Activated T-cell treated with anti-CD3 and anti-CD28 coated beads, Interleukin-2, amount 50 U/mL, for 72 hours (primary cell): ENCODE results near the gene PNPLA2. TPM values are rescaled to one million over a fixed set of nuclear protein-coding genes. Genes with fewer than 3 reads are reported as not detected.

Experiments used
- ATAC-seq, 2 donors: fragments of 150-1000 bp; cut with Tn5 transposase; replicated peaks in 1 of 2; 2 replicates each; pipeline ENCODE4 v1.10.0; 2021; ENCODE audit warnings: moderate library complexity in 2 of 2, mild to moderate bottlenecking in 1 of 2
- DNase-seq, 2 donors: peaks; one replicate each; pipeline ENCODE4 v3.0.0; 2021 to 2022; ENCODE audit warnings: mixed read lengths in 1 of 2
- H3K27ac Mint-ChIP-seq: one replicate; pipeline ENCODE4 v1.8.0; 2022; ENCODE audit warnings: mild to moderate bottlenecking, moderate library complexity, mixed read lengths
- H3K27me3 Mint-ChIP-seq: one replicate; pipeline ENCODE4 v1.8.0; 2022; ENCODE audit warnings: low read depth, mixed read lengths
- H3K36me3 Mint-ChIP-seq, 2 donors: one replicate each; pipeline ENCODE4 v1.8.0; 2022; ENCODE audit warnings: mixed read lengths in 2 of 2, mild to moderate bottlenecking in 1 of 2; ENCODE audit not compliant: insufficient read depth in 2 of 2
- H3K4me1 Mint-ChIP-seq: one replicate; pipeline ENCODE4 v1.8.0; 2022; ENCODE audit warnings: low read depth, mixed read lengths
- H3K4me3 Mint-ChIP-seq, 2 donors: one replicate each; pipeline ENCODE4 v1.8.0; 2022; ENCODE audit warnings: mild to moderate bottlenecking in 2 of 2, mixed read lengths in 2 of 2, moderate library complexity in 2 of 2
- H3K9me3 Mint-ChIP-seq, 2 donors: one replicate each; pipeline ENCODE4 v1.8.0; 2022; ENCODE audit warnings: mixed read lengths in 2 of 2
- total RNA-seq, 2 donors: library from RNA; stranded (reverse); gene quantifications; one replicate each; pipeline ENCODE4 v1.2.3, GENCODE V29; 2022

The PNPLA2 gene
- total RNA-seq, 2 donors from 2014 or later, result 64.5 to 77.1 TPM

GRCh38 chr11:810040-810567 is 8.6 kb upstream of the PNPLA2 start:
- peaks cover 5 to 14% of the 10 kb centered on the region in 2 donors for H3K36me3 Mint-ChIP-seq
- no peaks in the 10 kb centered on the region for H3K27me3 Mint-ChIP-seq
- H3K27ac Mint-ChIP-seq, result peak overlapping the region; percentile 97
- peaks cover 48% of the 10 kb centered on the region for H3K4me1 Mint-ChIP-seq
- no peaks in the 10 kb centered on the region for H3K9me3 Mint-ChIP-seq
- H3K4me3 Mint-ChIP-seq, result peak overlapping the region; percentile 90 to 98
- ATAC-seq (peak in 1 of 2 donors; percentile 5), DNase-seq (no peak)

GRCh38 chr11:811446-812245 is 7.1 kb upstream of the PNPLA2 start:
- peaks cover 48% of the 10 kb centered on the region for H3K4me1 Mint-ChIP-seq
- no peak for DNase-seq
- peaks cover 5 to 14% of the 10 kb centered on the region in 2 donors for H3K36me3 Mint-ChIP-seq
- no peak for ATAC-seq
- H3K27ac Mint-ChIP-seq, result peak overlapping the region; percentile 96
- no peaks in the 10 kb centered on the region for H3K9me3 Mint-ChIP-seq
- peak overlapping the region; percentile 90 to 98 for H3K4me3 Mint-ChIP-seq
- no peaks in the 10 kb centered on the region for H3K27me3 Mint-ChIP-seq

DNA sequence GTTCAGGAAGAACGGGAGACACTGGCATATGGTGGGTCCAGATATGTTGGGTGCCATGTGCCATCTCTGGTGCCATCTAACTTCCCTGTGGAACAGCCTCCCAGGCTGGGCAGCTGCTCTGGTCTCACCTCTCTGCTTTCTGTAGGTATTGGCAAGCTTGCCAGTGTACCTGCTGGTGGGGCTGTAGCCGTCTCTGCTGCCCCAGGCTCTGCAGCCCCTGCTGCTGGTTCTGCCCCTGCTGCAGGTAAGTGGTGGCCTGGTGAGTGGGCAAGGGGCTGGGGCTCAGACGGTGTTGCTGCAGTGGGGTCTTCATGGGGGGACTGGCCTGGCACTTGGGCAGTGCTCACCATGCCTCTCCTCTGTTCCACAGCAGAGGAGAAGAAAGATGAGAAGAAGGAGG is 6.3 kb upstream of the PNPLA2 start:
- Mint-ChIP-seq H3K27me3 (no peaks in the 10 kb centered on the region), H3K9me3 (no peaks in the 10 kb centered on the region), H3K4me3 (peak overlapping the region; percentile 90 to 98), H3K4me1 (peaks cover 47% of the 10 kb centered on the region), H3K27ac (peak overlapping the region; percentile 19), H3K36me3 (peaks cover 5 to 14% of the 10 kb centered on the region in 2 donors)
- ATAC-seq (no peak), DNase-seq (no peak)

GRCh38 chr11:813072-813455 is 5.7 kb upstream of the PNPLA2 start:
- Mint-ChIP-seq H3K27me3 (no peaks in the 10 kb centered on the region), H3K36me3 (peaks cover 5 to 14% of the 10 kb centered on the region in 2 donors), H3K27ac (no peak overlapping the region), H3K4me1 (peaks cover 45% of the 10 kb centered on the region), H3K4me3 (no peak overlapping the region), H3K9me3 (no peaks in the 10 kb centered on the region)
- DNase-seq (no peak), ATAC-seq (no peak)

DNA sequence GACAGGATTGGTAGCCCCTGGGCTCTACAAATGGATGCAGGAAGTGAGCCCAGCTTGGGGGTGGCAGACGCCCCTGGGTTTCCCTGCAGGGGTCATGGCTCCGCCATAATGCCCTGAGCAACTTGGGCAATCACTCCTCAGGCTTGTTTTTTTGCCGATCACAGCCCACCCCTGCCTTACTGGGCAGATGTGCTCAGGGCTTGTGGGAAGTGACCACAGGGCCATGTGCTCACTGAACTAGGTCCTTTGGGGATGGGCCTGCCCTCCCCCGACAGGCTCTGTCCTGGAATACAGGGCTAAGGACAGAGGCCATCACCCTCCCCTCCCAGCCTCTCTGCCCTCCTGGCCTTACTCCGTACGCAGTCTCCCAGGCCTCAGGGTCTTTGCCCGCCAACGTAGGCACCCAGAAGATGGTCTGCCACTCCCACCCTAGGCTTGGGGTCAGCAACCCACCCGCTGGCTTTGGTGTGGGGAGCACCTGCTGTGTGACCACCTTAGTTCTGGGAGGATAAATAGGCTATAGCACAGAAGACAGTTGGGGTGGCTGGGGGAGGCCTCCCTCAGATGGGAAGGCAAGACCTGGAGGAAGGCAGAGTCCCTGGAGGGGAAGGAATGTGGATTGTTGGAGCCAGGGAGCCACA is 5.1 kb upstream of the PNPLA2 start:
- Mint-ChIP-seq H3K9me3 (no peaks in the 10 kb centered on the region), H3K27ac (no peak overlapping the region), H3K27me3 (no peaks in the 10 kb centered on the region), H3K36me3 (peaks cover 5 to 14% of the 10 kb centered on the region in 2 donors), H3K4me3 (no peak overlapping the region), H3K4me1 (peaks cover 40% of the 10 kb centered on the region)
- ATAC-seq (no peak), DNase-seq (no peak)

DNA sequence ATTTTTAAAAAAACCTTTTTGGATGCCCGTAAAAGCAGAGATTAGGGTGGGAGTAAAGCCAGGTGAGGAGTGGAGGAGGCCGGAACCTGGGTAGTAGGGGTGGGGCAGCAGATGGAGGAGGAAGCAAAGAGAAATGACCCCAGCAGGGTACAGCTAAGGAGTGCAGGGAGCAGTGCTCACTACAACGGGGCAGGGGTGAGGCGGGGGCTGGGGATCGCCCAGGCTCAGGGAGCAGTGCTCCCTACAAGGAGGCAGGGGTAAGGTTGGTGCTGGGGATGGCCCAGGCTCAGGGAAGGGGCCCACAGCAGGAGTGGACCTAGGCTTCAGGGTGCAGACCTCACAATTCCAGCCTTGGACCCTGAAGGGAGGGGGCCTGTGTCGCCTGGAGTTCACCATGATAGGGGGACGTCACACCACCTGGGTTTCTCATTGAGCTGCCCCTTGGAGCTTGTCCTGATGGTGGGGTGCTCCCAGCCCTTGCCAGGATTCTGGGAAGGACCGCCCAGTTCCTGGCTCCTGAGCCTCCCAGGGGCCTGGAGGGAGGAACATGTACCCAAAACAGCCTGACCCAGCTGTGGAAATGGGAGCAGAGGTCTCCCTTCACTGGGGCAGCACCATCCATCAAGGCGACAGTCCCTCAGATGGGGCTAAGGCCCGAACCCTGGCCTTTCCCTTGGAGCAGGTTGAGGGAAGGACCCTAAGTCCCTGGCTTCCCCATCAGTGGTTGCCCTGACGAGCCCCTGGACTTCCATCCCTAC is 2.9 kb upstream of the PNPLA2 start:
- ATAC-seq, result no peak
- no peak overlapping the region for H3K27ac Mint-ChIP-seq
- H3K9me3 Mint-ChIP-seq, result no peaks in the 10 kb centered on the region
- H3K27me3 Mint-ChIP-seq, result no peaks in the 10 kb centered on the region
- H3K4me1 Mint-ChIP-seq, result peaks cover 32% of the 10 kb centered on the region
- peaks cover 5 to 11% of the 10 kb centered on the region in 2 donors for H3K36me3 Mint-ChIP-seq
- no peak overlapping the region for H3K4me3 Mint-ChIP-seq
- DNase-seq, result no peak

- H3K9me3 Mint-ChIP-seq, result no peaks in the 10 kb centered on the region
- DNase-seq (no peak), ATAC-seq (no peak)
- H3K27ac Mint-ChIP-seq, result no peak overlapping the region
- H3K4me1 Mint-ChIP-seq, result peaks cover 29% of the 10 kb centered on the region
- H3K4me3 Mint-ChIP-seq, result no peak overlapping the region
- peaks cover 5 to 8% of the 10 kb centered on the region in 2 donors for H3K36me3 Mint-ChIP-seq
- no peaks in the 10 kb centered on the region for H3K27me3 Mint-ChIP-seq
Observed at GRCh38 chr11:816433-816779, 2.3 kb upstream of the PNPLA2 start.

- H3K27ac Mint-ChIP-seq, result no peak overlapping the region
- no peaks in the 10 kb centered on the region for H3K36me3 Mint-ChIP-seq
Observed at GRCh38 chr11:819129-819931, 616 bp downstream of the PNPLA2 start.

DNA sequence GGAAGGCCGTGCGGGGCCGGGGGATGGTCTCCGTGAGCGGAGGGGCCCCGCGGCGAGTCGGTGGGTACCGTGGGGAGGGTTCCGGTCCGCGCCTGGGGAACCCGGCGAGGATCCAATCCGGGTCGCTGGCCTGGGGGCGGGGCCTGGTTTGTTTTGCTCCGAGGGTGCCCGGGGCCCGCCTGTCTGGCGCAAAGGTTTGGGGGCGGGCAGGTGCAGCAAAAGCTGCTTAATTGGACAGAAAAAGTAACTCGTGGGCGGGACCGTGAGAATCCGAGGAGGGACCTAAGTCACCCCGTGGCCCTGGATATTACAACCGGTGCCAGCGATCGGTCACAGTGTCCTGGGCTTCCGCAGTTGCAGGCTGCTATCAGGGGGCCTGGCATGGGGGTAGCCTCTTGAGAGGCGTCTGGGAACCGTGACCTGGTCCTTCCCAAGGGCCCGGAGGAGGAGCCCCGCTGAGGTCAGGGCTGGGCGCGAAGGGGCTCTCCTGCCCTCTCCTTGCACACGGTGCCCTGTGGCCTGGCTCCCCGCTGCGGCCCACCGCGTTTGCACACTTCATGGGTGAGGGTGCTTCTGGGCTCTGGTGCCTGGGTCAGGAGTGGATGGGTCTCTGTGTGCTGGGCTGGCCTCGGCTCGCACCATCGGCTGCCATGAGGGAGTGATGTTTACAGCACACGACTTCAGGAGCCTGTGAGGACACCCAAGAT is 1.4 kb downstream of the PNPLA2 start:
- Mint-ChIP-seq H3K4me1 (peaks cover 11% of the 10 kb centered on the region), H3K27ac (peak overlapping the region; percentile 73), H3K9me3 (no peaks in the 10 kb centered on the region), H3K4me3 (peak overlapping the region; percentile 87 to 89), H3K27me3 (no peaks in the 10 kb centered on the region), H3K36me3 (peaks cover 1 to 2% of the 10 kb centered on the region in 2 donors)
- DNase-seq (peak; percentile 95 to 96), ATAC-seq (peak; percentile 77 to 79)

More at GRCh38 chr11:819129-819931, 616 bp downstream of the PNPLA2 start:
- Mint-ChIP-seq H3K4me3 (peak overlapping the region; percentile 87 to 89), H3K9me3 (no peaks in the 10 kb centered on the region), H3K4me1 (peaks cover 11% of the 10 kb centered on the region), H3K27me3 (no peaks in the 10 kb centered on the region)
- ATAC-seq (peak; percentile 80 to 81), DNase-seq (peak; percentile 94 to 95)

DNA sequence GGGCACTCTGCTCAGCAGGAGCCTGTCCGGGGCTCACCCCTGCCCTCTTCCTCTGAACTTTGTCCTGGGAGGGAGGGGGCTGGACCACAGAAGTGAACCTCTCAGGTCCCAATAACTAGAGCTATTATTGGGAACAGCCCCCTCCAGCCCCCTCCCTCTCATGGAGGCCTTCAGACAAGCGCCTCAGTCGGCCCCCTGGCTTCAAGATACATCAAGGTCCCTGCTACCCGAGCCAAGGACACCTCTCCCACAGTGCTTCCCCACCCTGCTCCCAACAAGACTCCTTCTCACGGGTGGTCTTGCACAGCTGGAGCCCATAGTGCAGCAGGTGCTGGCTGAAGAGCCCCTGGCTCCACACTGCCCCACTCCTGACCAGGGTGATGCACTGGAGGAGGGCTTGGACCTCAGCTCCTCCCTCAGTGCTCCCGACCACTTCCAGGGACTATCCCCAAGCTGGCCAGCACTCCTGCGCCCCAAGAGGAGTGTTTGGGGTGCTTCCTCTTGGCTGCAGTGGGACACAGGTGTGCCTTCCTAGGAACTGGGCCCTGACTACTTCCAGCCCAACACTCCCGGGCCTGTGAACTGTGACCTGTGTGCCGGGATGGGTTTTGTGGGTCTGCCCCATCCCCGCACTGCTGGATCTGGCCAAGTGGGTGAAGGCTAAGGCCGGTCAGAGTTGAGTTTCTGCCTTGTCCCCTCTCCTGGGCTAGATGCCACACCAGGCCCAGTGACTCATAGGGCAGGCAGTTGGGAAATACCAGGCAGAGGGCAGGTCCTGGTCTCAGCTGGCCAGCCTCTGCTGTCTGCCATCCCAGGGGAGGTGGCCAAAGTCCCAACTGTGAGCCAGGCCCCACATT is 2.2 kb downstream of the PNPLA2 start:
- H3K36me3 Mint-ChIP-seq, result peaks cover 2 to 3% of the 10 kb centered on the region in 2 donors
- H3K27me3 Mint-ChIP-seq, result no peaks in the 10 kb centered on the region
- H3K4me1 Mint-ChIP-seq, result peaks cover 11% of the 10 kb centered on the region
- no peak overlapping the region for H3K27ac Mint-ChIP-seq
- ATAC-seq (no peak), DNase-seq (no peak)
- H3K9me3 Mint-ChIP-seq, result no peaks in the 10 kb centered on the region
- peak overlapping the region; percentile 87 to 89 for H3K4me3 Mint-ChIP-seq
